Heart right ventricle (tissue), 16 donors: Measurements from ENCODE around the gene AMOTL2. TPM values are rescaled to one million over a fixed set of nuclear protein-coding genes. Genes with fewer than 3 reads are reported as not detected.

Experiments
- ATAC-seq, 8 donors: fragments of 200-7000 bp; cut with Tn5 transposase; one replicate each; pipeline ENCODE4 v1.9.1; 2020; ENCODE audit warnings: mild to moderate bottlenecking in 8 of 8, moderate library complexity in 8 of 8, moderate number of reproducible peaks in 1 of 8
- DNase-seq, 2 donors: peaks; one replicate each; pipeline ENCODE4 v3.0.0-alpha.2; 2020
- H3K27ac ChIP-seq, 10 donors: fragments of 200-600 bp; sonication (generic) in 2 of 10; one replicate each; pipeline versions ENCODE4 v1.5.0 to v1.8.0; 2020 to 2022; ENCODE audit warnings: mild to moderate bottlenecking in 3 of 10
- H3K27me3 ChIP-seq, 7 donors: fragments of 200-600 bp; one replicate each; pipeline ENCODE4 v1.8.0; 2021 to 2022; ENCODE audit warnings: mild to moderate bottlenecking in 2 of 7
- H3K36me3 ChIP-seq, 9 donors: fragments of 200-600 bp; sonication (generic) in 1 of 9; one replicate each; pipeline versions ENCODE4 v1.5.0 to v1.8.0; 2020 to 2022; ENCODE audit warnings: mild to moderate bottlenecking in 2 of 9
- H3K4me1 ChIP-seq, 9 donors: fragments of 200-600 bp; sonication (generic) in 1 of 9; one replicate each; pipeline versions ENCODE4 v1.5.0 to v1.8.0; 2020 to 2022; ENCODE audit warnings: mild to moderate bottlenecking in 4 of 9
- H3K4me3 ChIP-seq, 10 donors: fragments of 200-600 bp; sonication (generic) in 2 of 10; one replicate each; pipeline versions ENCODE4 v1.5.0 to v1.8.0; 2020 to 2022; ENCODE audit warnings: mild to moderate bottlenecking in 7 of 10, moderate library complexity in 2 of 10
- H3K9me3 ChIP-seq, 11 donors: fragments of 200-600 bp in 10 of 11; sonication (generic) in 2 of 11; one replicate each; pipeline versions ENCODE4 v1.5.0 to v1.8.0; 2013 to 2022; ENCODE audit warnings: mild to moderate bottlenecking in 2 of 11, control low read depth in 1 of 11, moderate library complexity in 1 of 11
- WGBS, 2 donors: extraction: QIAGEN DNeasy Blood & Tissue Kit; methylation state at CpG; one replicate each; pipeline ENCODE4 v1.1.7; 2013; ENCODE audit warnings: inconsistent platforms in 1 of 2; 5-methylcytosine and 5-hydroxymethylcytosine counted together
- intact Hi-C, 10 donors: fragments of 100-400 bp; cut with DNase I; formaldehyde crosslinking; loops; one replicate each; pipeline versions ENCODE4 v1.11.1 to v1.14.2; 2022
- polyA plus RNA-seq, 2 donors: library from polyadenylated mRNA; stranded (reverse); fragments of 200-250 nt; gene quantifications; one replicate each; pipeline ENCODE4 v1.2.3, GENCODE V29; 2013
- total RNA-seq, 10 donors: library from RNA; stranded (reverse); fragmentation: NEBNext Ultra II Directional in 3 of 10; extraction: Animal tissue kit (Norgen Biotek cat#: 25700) in 3 of 10; gene quantifications; one replicate each; pipeline versions ENCODE4 v1.2.1 to v1.2.4, GENCODE V29; 2021 to 2023
- TF ChIP-seq, protein P1 (sequence below), 9 donors: fragments of 200-600 bp; sonication (generic) in 2 of 9; IDR thresholded peaks; one replicate each; pipeline versions ENCODE4 v1.5.0 to v1.8.0; 2021 to 2022; ENCODE audit warnings: antibody characterized with exemption in 9 of 9, mild to moderate bottlenecking in 5 of 9, moderate library complexity in 1 of 9
- donor health status: Arrhythmogenic right ventricular cardiomyopathy.
- donor health status: ischemic (EF 13 %, LVEDD 7.1; RV severe dilation, severe dysfunction).
- donor health status: healthy with polysubstance abuse.
- donor health status: DM: no; HTN: yes; CAD: no.
- donor health status: DM: no; HTN: no; CAD: no.
- donor health status: ischemic (EF 25% LVEDD 6.9; RV normal size, moderate dysfunction).
- donor health status: ischemic (EF 25% LVEDD 5.7; RV mildly dilated, moderate dysfunction).
- donor health status: healthy.
- donor health status: DM: yes; HTN: yes; CAD: no.
- donor health status: Ischemic cardiomyopathy.
- donor health status: ischemic (EF 35%, LVEDD 5.7; RV mildly dilated, moderate dysfunction).
- donor health status: nonischemic (EF 11% LVEDD 7.7; RV severe dilation, severe dysfunction).
- donor health status: DM: yes; HTN: yes; CAD: no.
- donor health status: PGD.
- donor health status: ischemic (EF 29% LVEDD 5.4; RV normal size, mild dysfunction).
- donor health status: nonischemic (EF 23%, LVEDD 6.1; RV moderate dilation, normal function).

AMOTL2 gene
- total and polyA plus RNA-seq, 12 donors: 18.7 to 96.6 (median 54.1) TPM

DNA sequence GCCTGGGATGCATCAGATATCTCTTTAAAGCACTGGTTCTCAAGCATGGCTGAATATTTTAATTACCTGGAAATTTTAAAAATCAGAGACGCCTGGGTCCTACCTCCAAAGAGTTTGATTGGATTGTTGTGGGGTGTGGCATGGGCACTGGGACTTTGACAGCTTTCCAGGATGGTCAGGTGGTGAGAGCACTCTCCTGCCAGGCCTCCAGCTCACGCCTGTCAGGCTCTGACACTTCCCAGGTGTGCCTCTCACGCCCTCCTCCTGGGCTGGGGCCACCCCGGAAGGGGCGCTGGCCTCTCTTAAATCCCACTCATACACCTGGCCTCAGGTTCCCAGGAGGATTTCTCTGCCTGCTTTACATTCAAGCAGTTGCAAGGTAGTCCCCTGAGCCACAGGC, 48.5 kb downstream of the AMOTL2 start:
- 45 to 64% methylated on average over 5 of the region's 5 CpGs for WGBS, 2 donors
- Histone ChIP-seq H3K9me3 (no peaks in the 10 kb centered on the region), H3K36me3 (no peaks in the 10 kb centered on the region), H3K27me3 (no peaks in the 10 kb centered on the region), H3K4me3 (no peak overlapping the region), H3K4me1 (peaks cover 18 to 36% (median 29%) of the 10 kb centered on the region in 9 donors), H3K27ac (peak overlapping the region in 6 of 10 donors; percentile 18 to 73 (median 48))
- intact Hi-C loops: loop anchor here in 1 of 10 donors (5.0 kb wide), 1 partner anchor 37 kb away; no protein-coding TSS in a partner anchor
- TF ChIP-seq, protein P1, sequence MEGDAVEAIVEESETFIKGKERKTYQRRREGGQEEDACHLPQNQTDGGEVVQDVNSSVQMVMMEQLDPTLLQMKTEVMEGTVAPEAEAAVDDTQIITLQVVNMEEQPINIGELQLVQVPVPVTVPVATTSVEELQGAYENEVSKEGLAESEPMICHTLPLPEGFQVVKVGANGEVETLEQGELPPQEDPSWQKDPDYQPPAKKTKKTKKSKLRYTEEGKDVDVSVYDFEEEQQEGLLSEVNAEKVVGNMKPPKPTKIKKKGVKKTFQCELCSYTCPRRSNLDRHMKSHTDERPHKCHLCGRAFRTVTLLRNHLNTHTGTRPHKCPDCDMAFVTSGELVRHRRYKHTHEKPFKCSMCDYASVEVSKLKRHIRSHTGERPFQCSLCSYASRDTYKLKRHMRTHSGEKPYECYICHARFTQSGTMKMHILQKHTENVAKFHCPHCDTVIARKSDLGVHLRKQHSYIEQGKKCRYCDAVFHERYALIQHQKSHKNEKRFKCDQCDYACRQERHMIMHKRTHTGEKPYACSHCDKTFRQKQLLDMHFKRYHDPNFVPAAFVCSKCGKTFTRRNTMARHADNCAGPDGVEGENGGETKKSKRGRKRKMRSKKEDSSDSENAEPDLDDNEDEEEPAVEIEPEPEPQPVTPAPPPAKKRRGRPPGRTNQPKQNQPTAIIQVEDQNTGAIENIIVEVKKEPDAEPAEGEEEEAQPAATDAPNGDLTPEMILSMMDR (IDR thresholded peaks at IDR 0.05): no peak
- ATAC-seq (peak; percentile 39 to 82 (median 77)), DNase-seq (no peak)

DNA sequence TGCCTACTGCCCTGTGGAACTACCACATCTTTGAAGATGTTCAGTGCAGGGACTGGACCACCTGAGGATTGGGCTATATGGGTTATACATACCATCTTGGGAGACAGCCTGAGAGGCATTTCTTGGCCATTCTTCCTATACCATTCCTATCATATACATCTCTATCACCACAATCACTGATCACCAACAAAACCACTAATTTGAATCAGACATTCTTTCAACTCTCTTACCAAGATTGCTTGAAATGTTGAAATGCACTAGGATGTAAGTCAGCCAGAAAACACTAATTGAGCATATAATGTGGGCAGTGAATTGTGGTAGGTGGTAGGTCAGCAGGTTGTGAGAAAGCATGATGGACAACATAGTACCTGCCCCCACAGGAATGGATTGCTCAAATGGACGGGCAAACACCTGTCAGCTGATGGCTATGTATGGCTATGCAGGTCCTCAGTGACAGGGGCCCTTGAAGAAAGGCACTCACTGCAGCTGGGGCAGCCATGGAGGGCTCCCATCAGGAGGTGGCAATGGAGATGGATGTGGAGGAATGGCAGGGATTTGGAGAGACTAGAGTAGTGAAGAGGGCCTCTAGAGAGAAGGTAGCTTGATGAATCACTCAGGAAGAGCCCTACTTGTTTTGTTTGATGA, 49.1 kb downstream of the AMOTL2 start:
- H3K4me1 ChIP-seq: peaks cover 18 to 33% (median 28%) of the 10 kb centered on the region in 9 donors
- no peaks in the 10 kb centered on the region for H3K36me3 ChIP-seq
- intact Hi-C loops: loop anchor here in 1 of 10 donors (5.0 kb wide), 1 partner anchor 37 kb away; no protein-coding TSS in a partner anchor
- WGBS, 2 donors: 86 to 88% methylated on average over 1 of the region's 1 CpG
- H3K9me3 ChIP-seq: no peaks in the 10 kb centered on the region
- peak overlapping the region in 2 of 10 donors; percentile 27 to 49 for H3K27ac ChIP-seq
- DNase-seq (no peak), ATAC-seq (no peak)
- no peaks in the 10 kb centered on the region for H3K27me3 ChIP-seq
- no peak overlapping the region for H3K4me3 ChIP-seq
- TF ChIP-seq, protein P1 (IDR thresholded peaks at IDR 0.05): no peak

DNA sequence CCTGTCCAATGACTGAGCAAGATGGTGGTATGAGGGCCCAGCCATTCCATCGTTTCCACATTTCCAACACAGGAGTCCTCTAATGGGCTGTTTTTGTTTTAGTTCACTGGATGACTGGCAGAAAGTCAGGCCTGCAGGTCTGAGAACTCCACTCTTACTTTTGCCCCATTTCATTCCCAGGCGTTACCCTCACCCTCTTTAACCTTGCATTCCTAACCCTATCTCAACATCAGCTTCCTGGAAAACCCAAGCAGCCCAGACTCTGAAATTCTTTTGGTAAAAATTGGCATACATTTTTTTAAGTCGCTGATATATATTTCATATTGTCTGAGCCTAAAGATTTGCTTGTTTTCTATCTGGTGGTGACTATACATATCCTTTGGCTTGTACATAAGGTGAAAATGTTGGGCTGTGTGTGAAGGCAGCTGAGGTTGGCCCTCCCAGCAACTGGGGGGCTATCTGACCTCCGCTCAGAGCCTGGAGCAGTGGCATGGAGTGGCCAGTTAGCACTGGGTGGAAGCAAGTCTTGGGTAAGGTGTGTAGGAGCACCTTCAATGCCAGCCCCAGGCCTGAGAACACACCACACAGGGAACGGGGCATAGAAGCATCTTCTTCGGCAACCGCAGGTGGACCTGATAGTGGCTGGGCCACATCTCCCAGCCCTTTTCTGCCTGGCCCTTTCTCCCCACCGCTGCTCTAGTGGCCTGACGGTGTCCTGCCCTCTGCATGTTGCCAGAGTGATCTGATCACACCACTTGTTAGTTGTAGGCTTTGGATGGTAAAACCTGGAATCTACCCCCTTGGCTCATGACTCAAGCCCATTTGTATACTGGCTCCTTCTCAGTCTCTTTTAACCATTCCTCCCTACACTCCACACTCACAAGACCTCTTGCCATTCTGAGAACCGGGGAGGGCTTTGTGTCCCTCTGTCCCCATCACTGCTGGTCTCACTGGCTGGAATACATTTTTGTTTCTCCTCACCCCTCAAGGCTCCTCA, 50.0 kb downstream of the AMOTL2 start:
- H3K36me3 ChIP-seq: no peaks in the 10 kb centered on the region
- intact Hi-C loops: no loop called here
- no peak for ATAC-seq
- no peaks in the 10 kb centered on the region for H3K27me3 ChIP-seq
- no peak overlapping the region for H3K4me3 ChIP-seq
- H3K27ac ChIP-seq: no peak overlapping the region
- 92 to 93% methylated on average over 10 of the region's 10 CpGs for WGBS, 2 donors
- peaks cover 18 to 33% (median 28%) of the 10 kb centered on the region in 9 donors for H3K4me1 ChIP-seq
- H3K9me3 ChIP-seq: no peaks in the 10 kb centered on the region
- TF ChIP-seq, protein P1 (IDR thresholded peaks at IDR 0.05): no peak
- no peak for DNase-seq

DNA sequence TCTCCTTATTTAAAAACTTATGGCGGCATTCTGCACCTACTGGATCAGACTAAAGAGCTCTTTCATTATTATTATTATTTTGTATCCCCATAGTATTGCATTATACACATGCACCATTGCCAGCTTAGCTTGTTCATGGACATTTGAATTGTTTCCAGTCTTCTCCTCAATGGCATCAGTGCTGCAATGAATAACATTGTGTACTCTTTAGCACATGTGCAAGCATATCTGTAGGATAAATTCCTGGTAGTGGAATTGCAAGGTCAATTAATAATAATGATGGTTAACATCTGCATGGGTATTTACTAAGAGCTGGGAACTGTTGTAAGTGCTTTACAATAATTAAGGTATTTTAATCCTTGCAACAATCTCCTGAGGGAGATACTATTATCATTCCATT, 52.0 kb downstream of the AMOTL2 start:
- intact Hi-C loops: no loop called here
- H3K27ac ChIP-seq: no peak overlapping the region
- H3K9me3 ChIP-seq: no peaks in the 10 kb centered on the region
- H3K4me1 ChIP-seq: peaks cover 14 to 22% (median 18%) of the 10 kb centered on the region in 9 donors
- 97 to 98% methylated on average over 1 of the region's 1 CpG for WGBS, 2 donors
- no peaks in the 10 kb centered on the region for H3K27me3 ChIP-seq
- H3K4me3 ChIP-seq: no peak overlapping the region
- ATAC-seq (no peak), DNase-seq (no peak)
- TF ChIP-seq, protein P1 (IDR thresholded peaks at IDR 0.05): no peak
- H3K36me3 ChIP-seq: no peaks in the 10 kb centered on the region
